ENCODE data around the gene INTS14.

DNA sequence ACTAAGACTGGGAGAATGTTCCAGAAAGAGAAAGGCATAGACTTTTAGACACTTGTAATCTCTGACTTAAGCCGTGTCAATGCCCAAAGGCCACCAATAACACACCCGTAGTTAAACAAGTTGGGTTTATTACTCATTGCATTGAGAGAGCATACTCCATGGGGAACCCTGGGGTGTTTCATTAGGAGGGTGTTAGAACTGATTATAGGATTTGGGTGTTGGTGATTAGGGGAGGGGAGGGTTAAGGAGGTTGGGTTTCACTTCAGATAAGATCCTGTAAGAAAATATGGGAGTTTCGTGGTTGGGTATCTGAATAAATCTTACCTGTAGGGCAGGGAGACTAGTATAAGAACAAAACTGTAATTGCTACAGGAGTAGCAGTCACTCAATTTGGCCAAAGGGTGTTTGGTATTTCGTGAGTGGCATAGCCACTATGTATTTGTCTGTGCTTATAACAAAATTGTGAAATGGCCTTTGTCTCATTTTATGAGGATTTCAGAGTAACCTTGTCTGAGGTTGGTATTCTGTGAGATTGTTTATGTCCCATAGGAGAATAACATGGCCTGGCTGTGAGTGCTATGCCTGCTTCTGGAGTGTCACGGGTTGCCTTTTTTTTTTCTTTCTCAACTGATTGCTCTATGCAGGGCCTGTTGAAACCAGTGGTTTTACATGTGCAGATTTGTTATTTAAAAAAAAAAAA, 77.7 kb downstream of the INTS14 start:
- TF ChIP-seq, protein P1, sequence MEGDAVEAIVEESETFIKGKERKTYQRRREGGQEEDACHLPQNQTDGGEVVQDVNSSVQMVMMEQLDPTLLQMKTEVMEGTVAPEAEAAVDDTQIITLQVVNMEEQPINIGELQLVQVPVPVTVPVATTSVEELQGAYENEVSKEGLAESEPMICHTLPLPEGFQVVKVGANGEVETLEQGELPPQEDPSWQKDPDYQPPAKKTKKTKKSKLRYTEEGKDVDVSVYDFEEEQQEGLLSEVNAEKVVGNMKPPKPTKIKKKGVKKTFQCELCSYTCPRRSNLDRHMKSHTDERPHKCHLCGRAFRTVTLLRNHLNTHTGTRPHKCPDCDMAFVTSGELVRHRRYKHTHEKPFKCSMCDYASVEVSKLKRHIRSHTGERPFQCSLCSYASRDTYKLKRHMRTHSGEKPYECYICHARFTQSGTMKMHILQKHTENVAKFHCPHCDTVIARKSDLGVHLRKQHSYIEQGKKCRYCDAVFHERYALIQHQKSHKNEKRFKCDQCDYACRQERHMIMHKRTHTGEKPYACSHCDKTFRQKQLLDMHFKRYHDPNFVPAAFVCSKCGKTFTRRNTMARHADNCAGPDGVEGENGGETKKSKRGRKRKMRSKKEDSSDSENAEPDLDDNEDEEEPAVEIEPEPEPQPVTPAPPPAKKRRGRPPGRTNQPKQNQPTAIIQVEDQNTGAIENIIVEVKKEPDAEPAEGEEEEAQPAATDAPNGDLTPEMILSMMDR (IDR thresholded peaks at IDR 0.05), result no peak
- no peak for TF ChIP-seq POLR2A (IDR thresholded peaks at IDR 0.05)
